Tibial nerve (tissue), 4 donors: Measurements from ENCODE around the gene SCAMP4. TPM values are rescaled to one million over a fixed set of nuclear protein-coding genes. Genes with fewer than 3 reads are reported as not detected.

ENCODE experiments used
- DNase-seq, 2 donors: peaks; one replicate each; pipeline ENCODE4 v3.0.0-alpha.2; 2019; ENCODE audit warnings: low spot score in 2 of 2
- H3K27ac ChIP-seq, 4 donors: fragments of 200-600 bp; sonication (generic) in 3 of 4; one replicate each; pipeline ENCODE4 v1.5.1; 2017 to 2019; ENCODE audit warnings: mild to moderate bottlenecking in 1 of 4
- H3K27me3 ChIP-seq, 2 donors: fragments of 200-600 bp; sonication (generic) in 1 of 2; one replicate each; pipeline versions ENCODE4 v1.5.1 to v1.6.0; 2017 to 2019
- H3K36me3 ChIP-seq, 3 donors: fragments of 200-600 bp; sonication (generic); one replicate each; pipeline ENCODE4 v1.5.1; 2018 to 2019
- H3K4me1 ChIP-seq, 4 donors: fragments of 200-600 bp; sonication (generic) in 3 of 4; one replicate each; pipeline ENCODE4 v1.5.1; 2017 to 2019
- H3K4me3 ChIP-seq, 4 donors: fragments of 200-600 bp; sonication (generic) in 3 of 4; one replicate each; pipeline ENCODE4 v1.5.1; 2017 to 2019; ENCODE audit warnings: mild to moderate bottlenecking in 1 of 4, moderate library complexity in 1 of 4
- H3K9me3 ChIP-seq, 4 donors: fragments of 200-600 bp; sonication (generic) in 3 of 4; one replicate each; pipeline ENCODE4 v1.5.1; 2017 to 2019
- EP300 ChIP-seq, 2 donors: sonication (generic); formaldehyde crosslinking; IDR thresholded peaks; one replicate each; pipeline ENCODE4 v1.6.1; 2017; ENCODE audit warnings: antibody characterized with exemption in 2 of 2, mild to moderate bottlenecking in 1 of 2
- POLR2A ChIP-seq, 2 donors: fragments of 450-650 bp; IDR thresholded peaks; one replicate each; pipeline ENCODE4 v1.6.1; 2017; ENCODE audit warnings: antibody characterized with exemption in 2 of 2, mild to moderate bottlenecking in 2 of 2, moderate library complexity in 2 of 2
- WGBS, 2 donors: methylation state at CpG; one replicate each; pipeline ENCODE4 v1.1.5; 2018; 5-methylcytosine and 5-hydroxymethylcytosine counted together
- total RNA-seq, 4 donors: library from RNA; depleted of rRNA; stranded (reverse); fragments of >200 nt; gene quantifications; one replicate each; pipeline ENCODE4 v1.1.0, GENCODE V29; 2016
- TF ChIP-seq, protein P1 (sequence below), 5 experiments: fragments of 200-600 bp in 3 of 5; fragments of 450-650 bp in 2 of 5; sonication (generic) in 3 of 5; IDR thresholded peaks; one replicate each; pipeline ENCODE4 v1.5.1; 2016 to 2019; ENCODE audit warnings: antibody characterized with exemption in 5 of 5, mild to moderate bottlenecking in 3 of 5, moderate library complexity in 2 of 5

The SCAMP4 gene
- total RNA-seq, 4 donors from 2014 or later, result 34.7 to 65.7 (median 56.2) TPM

GRCh38 chr19:1863638-1864479 lies 41.3 kb upstream of the SCAMP4 start:
- Histone ChIP-seq H3K4me1 (peaks cover 0 to 50% (median 41%) of the 10 kb centered on the region in 4 donors), H3K36me3 (no peaks in the 10 kb centered on the region), H3K9me3 (no peaks in the 10 kb centered on the region), H3K4me3 (peak overlapping the region; percentile 59 to 90 (median 76)), H3K27ac (peak overlapping the region; percentile 81 to 94 (median 90)), H3K27me3 (no peaks in the 10 kb centered on the region)
- DNase-seq, result peak; percentile 72
- TF ChIP-seq EP300 (IDR thresholded peaks at IDR 0.05) (peak in 1 of 2 donors; percentile 60), POLR2A (IDR thresholded peaks at IDR 0.05) (no peak)
- 0% methylated on average over 13 to 16 of the region's 115 CpGs for WGBS, 2 donors

GRCh38 chr19:1864480-1865171 lies 40.6 kb upstream of the SCAMP4 start:
- H3K27me3 ChIP-seq, result no peaks in the 10 kb centered on the region
- WGBS, 2 donors, result 8 to 21% methylated on average over 15 to 22 of the region's 52 CpGs
- peaks cover 0 to 42% (median 36%) of the 10 kb centered on the region in 4 donors for H3K4me1 ChIP-seq
- H3K27ac ChIP-seq, result peak overlapping the region; percentile 81 to 94 (median 90)
- no peak for DNase-seq
- H3K36me3 ChIP-seq, result no peaks in the 10 kb centered on the region
- H3K4me3 ChIP-seq, result peak overlapping the region; percentile 59 to 90 (median 76)
- TF ChIP-seq POLR2A (IDR thresholded peaks at IDR 0.05), result peak in 1 of 2 donors; percentile 11
- TF ChIP-seq EP300 (IDR thresholded peaks at IDR 0.05), result peak in 1 of 2 donors; percentile 9
- TF ChIP-seq, protein P1, sequence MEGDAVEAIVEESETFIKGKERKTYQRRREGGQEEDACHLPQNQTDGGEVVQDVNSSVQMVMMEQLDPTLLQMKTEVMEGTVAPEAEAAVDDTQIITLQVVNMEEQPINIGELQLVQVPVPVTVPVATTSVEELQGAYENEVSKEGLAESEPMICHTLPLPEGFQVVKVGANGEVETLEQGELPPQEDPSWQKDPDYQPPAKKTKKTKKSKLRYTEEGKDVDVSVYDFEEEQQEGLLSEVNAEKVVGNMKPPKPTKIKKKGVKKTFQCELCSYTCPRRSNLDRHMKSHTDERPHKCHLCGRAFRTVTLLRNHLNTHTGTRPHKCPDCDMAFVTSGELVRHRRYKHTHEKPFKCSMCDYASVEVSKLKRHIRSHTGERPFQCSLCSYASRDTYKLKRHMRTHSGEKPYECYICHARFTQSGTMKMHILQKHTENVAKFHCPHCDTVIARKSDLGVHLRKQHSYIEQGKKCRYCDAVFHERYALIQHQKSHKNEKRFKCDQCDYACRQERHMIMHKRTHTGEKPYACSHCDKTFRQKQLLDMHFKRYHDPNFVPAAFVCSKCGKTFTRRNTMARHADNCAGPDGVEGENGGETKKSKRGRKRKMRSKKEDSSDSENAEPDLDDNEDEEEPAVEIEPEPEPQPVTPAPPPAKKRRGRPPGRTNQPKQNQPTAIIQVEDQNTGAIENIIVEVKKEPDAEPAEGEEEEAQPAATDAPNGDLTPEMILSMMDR (IDR thresholded peaks at IDR 0.05), result peak; percentile 74 to 92 (median 83)
- no peaks in the 10 kb centered on the region for H3K9me3 ChIP-seq

- DNase-seq, result no peak
- WGBS, 2 donors, result 82 to 83% methylated on average over 11 to 17 of the region's 17 CpGs
- H3K27ac ChIP-seq, result peak overlapping the region; percentile 81 to 94 (median 90)
These were observed 39.8 kb upstream of the SCAMP4 start for GRCh38 chr19:1865172-1866010.

DNA sequence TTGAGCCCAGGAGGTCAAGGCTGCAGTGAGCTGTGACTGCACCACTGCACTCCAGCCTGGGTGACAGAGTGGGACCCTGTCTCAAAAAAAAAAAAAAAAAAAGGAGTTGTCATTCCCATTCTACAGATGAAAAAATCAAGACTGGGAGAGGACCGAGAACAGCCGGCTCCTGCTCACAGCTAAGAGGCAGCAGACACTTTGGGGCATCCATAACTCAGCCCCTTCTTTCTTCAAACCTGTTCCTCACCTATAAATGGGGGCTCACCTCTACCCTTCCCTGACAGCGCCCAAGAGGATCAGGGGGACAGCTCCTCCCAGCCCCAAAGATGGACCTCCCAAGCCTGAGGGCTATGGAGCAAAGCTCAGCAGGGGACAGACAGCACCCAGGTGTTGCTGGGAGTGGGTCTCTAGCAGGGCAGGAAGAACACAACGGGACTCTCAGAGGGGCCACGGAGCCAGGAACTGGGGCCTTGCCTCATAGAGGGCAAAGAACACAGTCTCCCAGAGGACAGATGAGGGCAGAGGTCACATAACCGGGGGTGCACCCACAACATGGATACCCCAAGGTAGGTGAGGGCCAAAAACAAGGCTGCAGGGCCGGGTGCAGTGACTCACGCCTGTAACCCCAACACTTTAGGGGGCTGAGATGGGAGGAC lies 38.4 kb upstream of the SCAMP4 start:
- WGBS, 2 donors, result 78 to 87% methylated on average over 8 of the region's 8 CpGs
- DNase-seq, result no peak
- no peaks in the 10 kb centered on the region for H3K27me3 ChIP-seq

More at GRCh38 chr19:1865172-1866010, 39.8 kb upstream of the SCAMP4 start:
- no peaks in the 10 kb centered on the region for H3K27me3 ChIP-seq
- H3K4me3 ChIP-seq, result peak overlapping the region in 3 of 4 donors; percentile 59 to 90 (median 70)
- H3K9me3 ChIP-seq, result no peaks in the 10 kb centered on the region
- H3K36me3 ChIP-seq, result peaks cover 0 to 6% (median 0%) of the 10 kb centered on the region in 3 donors
- peaks cover 0 to 34% (median 28%) of the 10 kb centered on the region in 4 donors for H3K4me1 ChIP-seq
- TF ChIP-seq, protein P1 (IDR thresholded peaks at IDR 0.05), result no peak

More for the DNA sequence above, 38.4 kb upstream of the SCAMP4 start:
- H3K4me1 ChIP-seq, result peaks cover 0 to 32% (median 14%) of the 10 kb centered on the region in 4 donors
- no peak overlapping the region for H3K4me3 ChIP-seq
- no peaks in the 10 kb centered on the region for H3K9me3 ChIP-seq
- H3K36me3 ChIP-seq, result peaks cover 0 to 20% (median 0%) of the 10 kb centered on the region in 3 donors
- no peak overlapping the region for H3K27ac ChIP-seq
- TF ChIP-seq POLR2A (IDR thresholded peaks at IDR 0.05) (no peak), EP300 (IDR thresholded peaks at IDR 0.05) (no peak)
- TF ChIP-seq, protein P1 (IDR thresholded peaks at IDR 0.05), result no peak
